HG03571 (cell line): ENCODE data around the gene HORMAD1.
"Not testable (repeated sequence)": the region's sequence is repeated elsewhere in the genome, so short reads cannot be mapped to it uniquely, and the experiment has no call there.

ENCODE experiments used
- ATAC-seq: cut with Tn5 transposase; IDR thresholded peaks from one replicate; pipeline ENCODE4 v1.9.1; 2021; ENCODE audit not compliant: unreplicated experiment

Gene HORMAD1, protein sequence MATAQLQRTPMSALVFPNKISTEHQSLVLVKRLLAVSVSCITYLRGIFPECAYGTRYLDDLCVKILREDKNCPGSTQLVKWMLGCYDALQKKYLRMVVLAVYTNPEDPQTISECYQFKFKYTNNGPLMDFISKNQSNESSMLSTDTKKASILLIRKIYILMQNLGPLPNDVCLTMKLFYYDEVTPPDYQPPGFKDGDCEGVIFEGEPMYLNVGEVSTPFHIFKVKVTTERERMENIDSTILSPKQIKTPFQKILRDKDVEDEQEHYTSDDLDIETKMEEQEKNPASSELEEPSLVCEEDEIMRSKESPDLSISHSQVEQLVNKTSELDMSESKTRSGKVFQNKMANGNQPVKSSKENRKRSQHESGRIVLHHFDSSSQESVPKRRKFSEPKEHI

DNA sequence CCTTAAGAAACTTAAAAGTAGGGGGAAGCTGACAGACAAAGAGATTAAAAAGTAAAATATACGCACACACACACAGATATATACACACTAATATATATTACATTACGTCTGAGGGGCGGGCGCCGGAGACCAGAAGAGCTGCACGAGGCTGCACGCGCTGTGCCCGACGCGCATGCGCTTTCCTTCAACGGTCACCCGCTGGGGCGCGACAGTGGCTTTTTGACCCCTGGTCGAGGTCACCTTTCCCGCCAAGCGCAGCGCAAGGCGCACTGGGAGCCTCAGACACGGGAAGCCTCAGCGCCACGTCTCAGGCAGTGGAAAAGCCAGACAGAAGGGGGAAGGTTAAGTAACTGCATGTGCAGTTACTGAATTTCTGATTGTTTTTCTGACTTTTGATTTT, at the start of gene HORMAD1:
Gene HORMAD1, minus strand, starts transcription at position 193 of the 400 bp plus-strand sequence. CDS start 1,390 bp downstream, outside the sequence.
- no peak for ATAC-seq

DNA sequence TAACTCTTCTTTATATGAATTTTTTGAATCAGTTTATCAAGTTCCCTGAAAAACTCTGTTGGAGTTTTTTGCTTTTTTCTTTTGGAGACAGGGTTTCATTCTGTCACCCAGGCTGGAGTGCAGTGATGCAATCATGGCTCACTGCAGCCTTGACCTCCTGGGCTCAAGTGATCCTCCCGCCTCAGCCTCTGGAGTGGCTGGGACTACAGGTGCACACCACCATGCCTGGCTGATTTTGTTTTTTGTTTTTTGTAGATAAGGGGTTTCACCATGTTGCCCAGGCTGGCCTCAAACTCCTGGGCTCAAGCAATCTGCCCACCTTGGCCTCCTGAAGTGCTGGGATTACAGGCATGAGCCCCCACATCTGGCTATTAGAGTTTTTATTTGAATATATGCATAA, 47.0 kb upstream of the HORMAD1 start:
- not testable (repeated sequence) for ATAC-seq

DNA sequence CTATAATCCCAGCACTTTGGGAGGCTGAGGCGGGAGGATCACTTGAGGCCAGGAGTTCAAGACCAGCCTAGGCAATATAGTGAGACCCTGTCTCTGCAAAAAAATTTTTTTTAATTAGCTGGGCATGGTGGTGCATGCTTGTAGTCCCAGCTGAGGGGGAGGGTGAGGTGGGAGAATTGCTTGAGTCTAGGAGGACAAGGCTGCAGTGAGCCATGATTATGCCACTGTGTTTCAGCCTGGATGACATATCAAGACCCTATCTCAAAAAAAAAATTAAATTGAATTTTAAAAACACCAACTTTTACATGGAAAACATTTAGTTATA, 45.2 kb upstream of the HORMAD1 start:
- peak; percentile 23 for ATAC-seq

DNA sequence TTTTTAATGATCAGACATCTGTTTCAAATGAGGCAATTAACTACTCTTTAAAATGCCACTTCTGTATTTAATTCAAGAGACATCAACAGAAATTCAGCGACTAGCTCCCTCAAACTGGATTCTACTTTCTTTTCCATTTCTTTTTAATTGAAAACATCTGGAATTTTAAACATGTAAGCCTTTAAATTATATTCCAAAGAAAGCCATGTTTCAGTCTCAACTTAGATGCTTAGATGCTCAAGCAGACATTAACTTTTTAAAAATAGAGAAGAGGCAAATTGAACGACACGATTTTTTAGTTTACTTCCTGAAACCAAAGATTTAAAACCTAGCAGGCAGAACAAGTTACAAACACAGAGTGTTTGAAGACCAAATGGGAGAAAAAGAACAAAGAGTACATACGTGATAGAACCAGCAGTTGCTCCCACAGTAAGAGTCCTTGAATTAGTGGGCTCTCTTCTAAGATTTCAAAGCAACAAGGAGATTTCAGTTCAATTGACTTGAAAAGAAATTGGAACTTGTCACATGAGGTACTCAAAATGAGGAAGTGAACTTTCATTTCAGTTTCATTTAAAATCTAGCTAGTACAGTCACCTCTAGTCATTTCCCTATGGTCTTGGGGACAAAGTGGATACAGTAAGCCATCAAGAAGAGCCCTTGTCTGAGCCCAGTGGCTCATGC, 44.7 kb upstream of the HORMAD1 start, which contains the start of gene CTSS:
Gene CTSS, minus strand, starts transcription at position 483 of the 681 bp plus-strand sequence. CDS start 1,015 bp downstream, outside the sequence.
- peak; percentile 94 for ATAC-seq

DNA sequence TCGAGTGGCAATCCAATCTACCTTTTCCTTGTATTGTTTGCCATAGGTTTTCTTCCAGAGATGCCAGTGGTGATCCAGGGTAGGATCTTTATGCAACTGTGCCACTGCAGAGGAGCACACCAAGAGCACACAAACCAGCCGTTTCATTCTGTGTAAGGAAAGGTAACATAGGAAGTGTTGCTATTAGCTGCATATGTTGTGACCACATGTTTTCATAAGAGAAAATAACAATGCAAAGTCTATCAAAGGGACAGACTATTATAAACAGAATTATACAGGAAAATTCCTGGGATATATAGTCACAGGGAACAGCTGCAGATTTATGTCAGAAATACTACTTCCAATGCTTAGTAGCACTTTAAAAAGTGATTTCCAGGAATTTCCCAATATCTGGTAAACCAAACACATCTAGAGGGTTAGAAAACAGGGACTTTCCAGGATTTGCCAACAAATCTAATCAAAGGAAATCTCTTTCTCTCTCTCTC, 44.0 kb upstream of the HORMAD1 start:
- no peak for ATAC-seq

DNA sequence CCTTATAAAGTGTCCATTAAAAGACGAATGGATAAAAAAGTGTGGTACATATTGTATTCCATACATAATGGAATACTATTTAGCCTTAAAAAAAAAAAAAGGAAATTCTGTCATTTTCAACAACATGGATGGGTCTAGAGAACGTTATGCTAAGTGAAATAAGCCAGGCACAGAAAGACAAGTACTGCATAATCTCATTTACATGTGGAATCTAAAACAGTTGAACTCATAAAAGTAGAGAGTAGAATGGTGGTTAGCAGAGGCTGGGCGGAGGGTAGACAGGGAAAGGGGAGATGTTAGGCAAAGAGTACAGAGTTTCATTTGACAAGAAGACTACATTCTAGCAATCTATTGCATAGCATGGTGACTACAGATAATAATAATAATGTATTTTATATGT, 42.3 kb upstream of the HORMAD1 start:
- ATAC-seq: no peak

DNA sequence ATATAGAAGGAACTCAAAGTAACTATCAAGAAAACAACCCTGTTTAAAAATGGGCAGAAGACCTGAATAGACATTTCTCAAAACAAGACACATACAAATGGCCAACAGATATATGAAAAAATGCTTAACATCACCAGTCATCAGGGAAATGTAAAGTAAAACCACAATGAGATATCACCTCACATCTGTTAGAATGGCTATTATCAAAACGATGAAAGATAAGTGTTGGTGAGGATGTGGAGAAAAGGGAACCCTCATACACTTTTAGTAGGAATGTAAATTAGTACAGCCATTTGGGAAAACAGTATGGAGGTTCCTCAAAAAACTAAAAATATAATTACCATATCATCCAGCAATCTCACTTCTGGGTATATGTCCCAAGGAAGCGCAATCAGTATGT, 41.9 kb upstream of the HORMAD1 start:
- ATAC-seq: no peak

DNA sequence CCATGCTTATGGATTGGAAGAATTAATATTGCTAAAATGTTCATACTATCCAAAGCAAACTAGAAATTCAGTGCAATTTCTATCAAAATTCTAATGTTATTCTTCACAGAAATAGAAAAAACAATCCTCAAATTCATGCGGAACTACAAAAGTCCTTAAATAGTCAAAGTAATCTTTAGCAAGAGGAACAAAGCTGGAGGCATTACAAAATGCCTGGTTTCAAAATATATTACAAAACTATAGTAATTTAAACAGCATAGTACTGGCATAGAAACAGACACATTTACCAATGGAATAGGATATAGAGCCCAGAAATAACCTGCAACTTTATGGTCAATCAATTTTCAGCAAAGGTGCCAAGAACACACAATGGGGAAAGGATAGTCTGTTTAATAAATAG, 41.1 kb upstream of the HORMAD1 start:
- no peak for ATAC-seq

DNA sequence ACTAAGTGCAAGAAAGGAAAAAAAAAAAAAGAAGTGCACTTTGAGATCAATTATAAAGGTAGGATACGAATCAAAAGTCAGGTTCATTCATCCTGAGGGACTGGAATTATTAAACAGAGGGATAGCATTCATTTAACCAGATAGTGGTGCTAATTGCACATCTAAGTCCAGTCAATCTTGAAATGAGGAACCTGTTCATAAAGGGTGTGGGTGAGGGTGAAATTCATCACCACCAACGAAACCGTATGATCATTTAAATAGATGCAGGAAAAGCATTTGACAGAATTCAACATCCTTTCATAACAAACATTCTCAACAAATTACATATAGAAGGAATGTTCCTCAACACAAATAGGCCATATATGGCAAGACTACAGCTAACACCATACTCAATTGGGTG, 39.3 kb upstream of the HORMAD1 start:
- no peak for ATAC-seq

DNA sequence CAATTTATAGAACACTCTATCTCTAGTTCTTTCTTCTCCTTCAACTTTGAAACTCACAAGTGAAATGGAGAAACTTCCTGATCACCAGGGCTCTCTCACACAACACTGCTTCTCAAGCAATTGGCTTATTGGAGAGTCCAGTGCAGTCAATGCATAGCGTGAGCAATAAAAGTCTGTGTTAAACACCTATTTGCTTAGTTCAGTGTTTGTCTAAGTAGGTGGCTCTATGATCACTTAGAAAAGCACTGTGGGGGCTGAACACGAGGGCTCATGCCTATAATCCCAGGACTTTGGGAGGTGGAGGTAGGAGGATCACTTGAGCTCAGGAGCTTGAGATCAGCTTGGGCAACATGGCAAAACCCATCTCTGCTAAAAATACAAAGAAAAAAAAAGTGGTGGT, 32.7 kb upstream of the HORMAD1 start:
- no peak for ATAC-seq

DNA sequence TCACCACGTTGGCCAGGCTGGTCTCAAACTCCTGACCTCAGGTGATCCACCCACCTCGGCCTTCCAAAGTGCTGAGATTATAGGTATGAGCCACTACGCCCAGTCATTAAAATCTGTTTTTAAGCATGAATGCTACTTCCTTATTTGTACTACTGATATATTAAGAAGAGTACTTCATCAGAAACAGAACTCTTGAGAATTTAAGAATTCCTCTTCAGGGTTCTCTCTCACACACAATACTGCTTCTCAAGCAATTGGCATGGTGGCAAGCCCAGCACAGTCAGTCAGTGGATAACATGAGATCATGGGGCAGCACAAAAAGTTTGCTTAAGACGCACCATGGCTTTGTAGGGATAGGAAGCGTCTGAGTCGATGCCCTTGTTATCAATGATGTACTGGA, 30.7 kb upstream of the HORMAD1 start:
- ATAC-seq: no peak

DNA sequence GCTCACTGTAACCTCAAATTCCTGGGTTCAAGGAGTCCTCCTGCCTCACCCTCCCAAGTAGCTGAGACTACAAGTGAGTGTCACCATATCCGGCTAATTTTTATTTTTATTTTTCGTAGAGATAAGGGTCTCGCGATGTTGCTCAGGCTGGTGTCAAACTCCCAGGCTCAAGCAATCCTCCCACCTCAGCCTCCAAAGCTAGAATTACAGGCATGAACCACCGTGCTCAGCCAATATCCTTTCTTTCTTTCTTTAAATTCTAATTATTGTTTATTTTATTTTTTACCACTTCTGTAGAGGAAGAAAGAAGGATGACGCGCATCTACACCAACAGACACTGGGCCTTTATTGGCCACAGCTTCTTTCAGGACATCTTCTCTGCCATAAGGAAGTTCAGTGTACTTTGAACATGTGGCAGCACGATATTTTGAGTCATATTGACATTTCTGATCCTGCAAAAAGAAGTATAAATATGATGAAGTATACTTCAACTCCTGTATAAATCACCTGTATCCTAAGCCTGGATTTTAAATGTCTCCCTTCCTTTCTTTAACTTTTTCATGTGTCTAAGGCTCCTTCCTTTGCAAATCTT, 29.1 kb upstream of the HORMAD1 start:
- ATAC-seq: no peak

DNA sequence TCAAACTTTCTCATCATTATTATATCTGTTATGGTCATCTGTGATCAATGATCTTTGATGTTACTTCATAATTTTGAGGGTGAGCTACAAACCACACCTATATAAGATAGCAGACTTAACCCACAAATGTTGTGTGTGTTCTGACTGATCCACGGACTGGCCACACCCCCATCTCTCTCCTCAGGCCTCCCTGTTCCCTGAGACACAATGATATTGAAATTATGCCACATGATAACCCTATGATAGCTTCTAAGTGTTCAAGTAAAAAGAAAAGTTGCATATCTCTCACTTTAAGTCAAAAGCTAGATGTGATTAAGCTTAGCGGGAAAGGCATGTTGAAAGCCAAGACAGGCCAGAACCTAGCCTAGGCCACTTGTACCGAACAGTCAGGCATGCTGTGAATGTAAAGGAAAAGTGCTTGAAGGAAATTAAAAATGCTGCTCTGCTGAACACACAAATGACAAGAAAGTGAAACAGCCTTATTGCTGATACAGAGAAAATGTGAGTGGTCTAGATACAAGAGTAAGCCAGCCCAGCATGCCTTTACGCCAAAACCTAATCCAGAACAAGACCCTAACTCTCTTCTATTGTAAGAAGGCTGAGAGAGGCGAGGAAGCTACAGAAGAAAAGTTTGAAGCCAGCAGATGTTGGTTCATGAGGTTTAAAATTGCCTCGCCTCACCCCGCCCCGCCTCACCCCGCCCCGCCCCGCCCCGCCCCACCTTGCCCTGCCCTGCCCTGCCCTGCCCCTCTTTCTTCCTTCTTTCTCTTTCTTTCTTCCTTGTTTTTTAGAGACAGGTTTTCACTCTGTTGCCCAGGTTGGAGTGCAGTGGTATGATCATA, 28.4 kb upstream of the HORMAD1 start:
- no peak for ATAC-seq

DNA sequence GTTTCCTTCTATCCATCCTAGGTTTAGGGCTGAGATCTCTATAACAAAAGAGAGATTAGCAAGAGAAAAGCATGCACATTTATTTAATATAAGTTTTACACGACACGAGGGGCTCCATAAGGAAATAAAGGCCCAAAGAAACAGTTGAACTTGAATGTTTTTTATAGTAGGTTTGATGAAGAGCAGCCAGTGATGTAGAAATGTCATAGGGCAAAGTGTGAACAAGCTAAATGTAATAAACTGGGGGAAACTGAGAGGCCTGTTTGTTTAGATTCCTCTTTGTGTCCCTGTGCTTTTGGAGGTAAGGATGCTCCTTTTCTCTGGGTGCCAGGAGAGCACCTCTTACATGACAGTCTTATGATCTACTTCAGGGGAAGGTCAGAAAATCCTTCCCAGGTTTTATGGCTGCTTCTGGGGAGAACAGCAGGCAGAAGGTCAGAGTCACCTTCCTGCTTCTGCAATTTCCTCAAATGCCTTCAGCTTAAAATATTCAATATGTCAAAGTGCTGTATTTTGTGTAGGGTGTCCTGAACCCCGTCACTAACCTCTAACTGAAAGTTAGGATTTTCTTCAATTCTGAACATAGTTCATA, 9.5 kb upstream of the HORMAD1 start:
- ATAC-seq: no peak

DNA sequence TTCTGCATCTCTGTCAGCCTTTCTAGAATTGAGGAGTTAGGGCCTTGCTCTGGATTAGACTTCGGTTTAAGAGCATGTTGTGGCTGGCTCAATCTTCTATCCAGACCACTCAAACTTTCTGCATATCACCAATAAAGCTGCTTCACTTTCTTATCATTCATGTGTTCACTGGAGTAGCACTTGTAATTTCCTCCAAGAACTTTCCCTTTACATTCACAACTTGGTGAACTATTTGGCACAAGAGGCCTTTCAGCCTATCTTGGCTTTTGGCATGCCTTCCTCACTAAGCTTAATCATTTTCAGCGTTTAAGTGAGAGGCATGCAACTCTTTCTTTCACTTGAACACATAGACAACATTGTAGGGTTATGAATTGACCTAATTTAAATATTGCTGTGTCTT, 3.6 kb upstream of the HORMAD1 start:
- no peak for ATAC-seq

DNA sequence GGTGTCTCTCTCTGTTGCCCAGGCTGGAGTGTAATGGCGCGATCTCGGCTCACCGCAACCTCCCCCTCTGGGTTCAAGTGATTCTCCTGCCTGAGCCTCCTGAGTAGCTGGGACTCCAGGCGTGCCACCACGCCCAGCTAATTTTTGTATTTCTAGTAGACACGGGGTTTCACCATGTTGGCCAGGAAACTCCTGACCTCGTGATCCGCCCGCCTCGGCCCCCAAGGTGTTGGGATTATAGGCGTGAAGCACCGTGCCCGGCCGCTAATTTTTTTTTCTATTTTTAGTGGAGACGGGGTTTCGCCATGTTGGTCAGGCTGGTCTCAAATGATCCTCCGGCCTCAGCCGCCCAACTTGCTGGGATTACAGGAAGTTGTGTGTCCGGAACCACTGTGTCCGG, 597 bp downstream of the HORMAD1 start:
- no peak for ATAC-seq

DNA sequence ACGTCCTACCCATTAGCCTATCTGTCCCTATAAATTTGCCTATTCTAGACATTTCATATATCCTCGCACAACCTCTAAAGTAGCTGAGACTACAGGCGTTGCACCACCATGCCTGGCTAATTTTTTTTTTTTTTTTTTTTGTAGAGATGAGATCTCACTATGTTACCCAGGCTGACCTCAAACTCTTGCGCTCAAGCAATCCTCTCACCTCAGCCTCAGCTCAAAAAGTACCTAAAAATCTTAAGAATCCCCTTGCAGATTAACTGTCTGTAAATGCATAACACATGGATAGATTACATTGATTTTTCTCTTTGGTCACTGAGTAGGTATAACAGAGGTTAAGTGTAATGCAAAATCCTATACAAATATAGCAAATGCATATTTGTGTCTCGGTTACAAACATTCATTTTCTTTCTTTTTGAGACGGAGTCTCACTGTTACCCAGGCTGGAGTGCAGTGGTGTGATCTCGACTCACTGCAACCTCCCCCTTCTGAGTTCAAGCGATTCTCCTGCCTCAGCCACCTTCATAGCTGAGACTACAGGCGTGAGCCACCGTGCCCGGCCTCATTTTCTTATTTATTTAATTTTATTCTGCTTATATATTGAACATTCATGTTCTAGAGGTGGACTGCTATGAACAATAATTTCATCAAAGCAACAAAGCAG, 2.3 kb downstream of the HORMAD1 start:
- ATAC-seq: no peak

DNA sequence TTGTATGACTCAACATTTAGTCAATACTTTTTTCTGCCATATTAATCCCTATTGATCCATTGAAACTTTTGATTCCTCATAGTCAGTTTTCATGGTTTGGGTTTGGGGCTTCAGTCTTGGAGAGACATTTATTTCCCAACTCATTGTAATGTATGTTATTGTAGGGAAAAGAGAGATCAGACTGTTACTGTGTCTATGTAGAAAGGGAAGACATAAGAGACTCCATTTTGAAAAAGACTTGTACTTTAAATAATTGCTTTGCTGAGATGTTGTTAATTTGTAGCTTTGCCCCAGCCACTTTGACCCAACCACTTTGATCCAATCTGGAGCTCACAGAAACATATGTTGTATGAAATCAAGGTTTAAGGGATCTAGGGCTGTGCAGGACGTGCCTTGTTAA, 11.7 kb downstream of the HORMAD1 start:
- not testable (repeated sequence) for ATAC-seq

DNA sequence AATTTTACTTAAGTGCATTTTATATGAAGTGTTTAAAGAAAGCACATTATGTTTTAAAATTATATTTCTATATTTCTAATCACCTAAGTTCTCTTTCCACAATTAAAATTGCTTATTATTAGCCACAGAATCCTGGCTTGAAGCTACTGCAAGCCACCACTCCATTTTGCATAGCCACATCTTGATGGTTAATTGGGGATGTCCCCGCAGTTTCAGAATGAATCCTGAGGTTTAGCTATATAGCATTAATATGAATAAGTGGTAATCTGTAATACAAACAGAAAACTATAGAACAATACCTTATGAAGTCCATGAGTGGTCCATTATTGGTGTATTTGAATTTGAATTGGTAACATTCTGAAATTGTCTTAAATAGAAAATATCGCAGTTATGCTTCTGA, 12.1 kb downstream of the HORMAD1 start:
- ATAC-seq: peak; percentile 49

DNA sequence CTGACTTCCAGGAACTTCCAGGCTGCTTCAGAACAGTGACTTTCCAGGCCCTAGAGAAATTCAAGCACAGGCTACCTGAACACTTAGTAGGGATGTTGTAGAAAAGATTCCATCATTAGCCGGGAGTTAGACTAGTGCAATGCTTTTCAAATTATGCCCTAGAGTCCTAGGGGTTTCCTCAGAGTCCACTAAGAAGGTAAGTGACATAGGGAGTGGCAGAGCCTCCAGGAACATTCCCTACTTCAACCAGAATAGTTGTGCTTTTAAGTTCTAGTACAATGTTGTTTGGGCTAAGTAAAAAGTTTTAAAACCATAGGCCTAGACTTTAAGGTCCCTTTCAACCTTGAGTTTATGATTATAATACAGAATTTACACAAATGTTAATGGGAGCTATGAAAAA, 14.6 kb downstream of the HORMAD1 start:
- ATAC-seq: no peak
